Thoracic aorta (tissue), 2 donors: ENCODE measurements around the gene ZNF665. TPM values are rescaled to one million over a fixed set of nuclear protein-coding genes. Genes with fewer than 3 reads are reported as not detected.
"Not testable (repeated sequence)": the region's sequence is repeated elsewhere in the genome, so short reads cannot be mapped to it uniquely, and the experiment has no call there.

ENCODE experiments used
- ATAC-seq: fragments of 150-250 bp; one replicate; pipeline ENCODE4 v1.8.0; 2017; ENCODE audit warnings: low read depth; ENCODE audit not compliant: insufficient number of reproducible peaks, low FRiP score
- DNase-seq: peaks from one replicate; pipeline ENCODE4 v3.0.0-alpha.2; 2020; ENCODE audit warnings: low spot score
- H3K27ac ChIP-seq, 2 donors: fragments of 200-600 bp; sonication (generic); 1 replicate in 1 of 2; 2 replicates in 1 of 2; pipeline ENCODE4 v1.5.1; 2016; ENCODE audit warnings: mild to moderate bottlenecking in 2 of 2, moderate library complexity in 2 of 2
- H3K27me3 ChIP-seq: fragments of 200-600 bp; sonication (generic); replicated peaks from 2 replicates; pipeline ENCODE4 v1.6.0; 2016; ENCODE audit warnings: mild to moderate bottlenecking; ENCODE audit not compliant: insufficient read depth
- H3K36me3 ChIP-seq: fragments of 200-600 bp; sonication (generic); one replicate; pipeline ENCODE4 v1.5.1; 2016
- H3K4me1 ChIP-seq, 2 donors: fragments of 200-600 bp; sonication (generic); 1 replicate in 1 of 2; 2 replicates in 1 of 2; pipeline versions ENCODE4 v1.5.1 to v1.6.0; 2016; ENCODE audit warnings: low read depth in 2 of 2, mild to moderate bottlenecking in 1 of 2; ENCODE audit not compliant: control insufficient read depth in 1 of 2
- H3K4me3 ChIP-seq: fragments of 200-600 bp; sonication (generic); 2 replicates; pipeline ENCODE4 v1.5.1; 2016; ENCODE audit warnings: mild to moderate bottlenecking
- H3K9me3 ChIP-seq: fragments of 200-600 bp; sonication (generic); 2 replicates; pipeline ENCODE4 v1.5.1; 2016
- total RNA-seq, 2 donors: library from RNA; depleted of rRNA; stranded (reverse); fragments of >200 nt; gene quantifications; one replicate each; pipeline versions ENCODE4 v1.1.0 to v1.2.3, GENCODE V29; 2016
- TF ChIP-seq, protein P1 (sequence below): fragments of 200-600 bp; sonication (generic); IDR thresholded peaks from one replicate; pipeline ENCODE4 v1.5.1; 2019; ENCODE audit warnings: antibody characterized with exemption

Gene ZNF665
- total RNA-seq, 2 donors from 2014 or later, result 4.5 to 6.6 TPM

DNA sequence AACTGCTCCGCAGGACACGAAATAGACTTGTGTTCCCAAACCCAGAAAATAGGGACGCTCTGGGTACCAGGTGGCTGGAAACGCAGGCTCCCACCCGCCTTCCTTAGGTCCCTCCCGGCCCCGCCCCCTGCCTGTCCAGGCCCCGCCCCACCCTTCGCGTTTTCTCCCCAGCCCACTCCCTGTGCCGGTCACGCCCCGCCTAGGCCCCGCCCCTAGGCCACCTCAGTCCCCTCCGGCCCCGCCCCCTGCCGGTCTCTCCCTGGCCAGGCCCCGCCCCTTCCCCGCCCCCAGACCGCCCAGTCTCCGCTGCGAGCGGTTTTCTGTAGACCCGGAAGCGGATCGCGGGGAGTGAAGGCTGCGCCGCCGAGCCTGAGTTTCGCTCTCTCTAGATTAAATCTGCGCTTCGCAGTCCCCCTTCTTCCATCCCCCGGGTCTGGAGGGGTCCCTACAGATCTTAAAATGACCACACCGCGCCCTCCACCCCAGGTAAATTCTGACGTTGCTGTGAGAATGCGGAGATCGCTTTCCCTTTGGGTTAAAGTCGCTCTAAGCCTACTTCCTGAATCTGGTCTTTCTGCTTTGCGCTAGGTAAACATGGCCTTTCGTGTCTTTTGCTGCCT, 3.7 kb upstream of the ZNF665 start:
- H3K27me3 ChIP-seq, result no peaks in the 10 kb centered on the region
- H3K36me3 ChIP-seq, result peaks cover 3% of the 10 kb centered on the region
- ATAC-seq, result peak; percentile 81
- H3K4me3 ChIP-seq, result peak overlapping the region; percentile 100
- peaks cover 10 to 16% of the 10 kb centered on the region in 2 donors for H3K4me1 ChIP-seq
- DNase-seq, result peak; percentile 91
- peak overlapping the region; percentile 83 to 94 for H3K27ac ChIP-seq
- H3K9me3 ChIP-seq, result peaks cover 19% of the 10 kb centered on the region
- TF ChIP-seq, protein P1, sequence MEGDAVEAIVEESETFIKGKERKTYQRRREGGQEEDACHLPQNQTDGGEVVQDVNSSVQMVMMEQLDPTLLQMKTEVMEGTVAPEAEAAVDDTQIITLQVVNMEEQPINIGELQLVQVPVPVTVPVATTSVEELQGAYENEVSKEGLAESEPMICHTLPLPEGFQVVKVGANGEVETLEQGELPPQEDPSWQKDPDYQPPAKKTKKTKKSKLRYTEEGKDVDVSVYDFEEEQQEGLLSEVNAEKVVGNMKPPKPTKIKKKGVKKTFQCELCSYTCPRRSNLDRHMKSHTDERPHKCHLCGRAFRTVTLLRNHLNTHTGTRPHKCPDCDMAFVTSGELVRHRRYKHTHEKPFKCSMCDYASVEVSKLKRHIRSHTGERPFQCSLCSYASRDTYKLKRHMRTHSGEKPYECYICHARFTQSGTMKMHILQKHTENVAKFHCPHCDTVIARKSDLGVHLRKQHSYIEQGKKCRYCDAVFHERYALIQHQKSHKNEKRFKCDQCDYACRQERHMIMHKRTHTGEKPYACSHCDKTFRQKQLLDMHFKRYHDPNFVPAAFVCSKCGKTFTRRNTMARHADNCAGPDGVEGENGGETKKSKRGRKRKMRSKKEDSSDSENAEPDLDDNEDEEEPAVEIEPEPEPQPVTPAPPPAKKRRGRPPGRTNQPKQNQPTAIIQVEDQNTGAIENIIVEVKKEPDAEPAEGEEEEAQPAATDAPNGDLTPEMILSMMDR, result no peak

DNA sequence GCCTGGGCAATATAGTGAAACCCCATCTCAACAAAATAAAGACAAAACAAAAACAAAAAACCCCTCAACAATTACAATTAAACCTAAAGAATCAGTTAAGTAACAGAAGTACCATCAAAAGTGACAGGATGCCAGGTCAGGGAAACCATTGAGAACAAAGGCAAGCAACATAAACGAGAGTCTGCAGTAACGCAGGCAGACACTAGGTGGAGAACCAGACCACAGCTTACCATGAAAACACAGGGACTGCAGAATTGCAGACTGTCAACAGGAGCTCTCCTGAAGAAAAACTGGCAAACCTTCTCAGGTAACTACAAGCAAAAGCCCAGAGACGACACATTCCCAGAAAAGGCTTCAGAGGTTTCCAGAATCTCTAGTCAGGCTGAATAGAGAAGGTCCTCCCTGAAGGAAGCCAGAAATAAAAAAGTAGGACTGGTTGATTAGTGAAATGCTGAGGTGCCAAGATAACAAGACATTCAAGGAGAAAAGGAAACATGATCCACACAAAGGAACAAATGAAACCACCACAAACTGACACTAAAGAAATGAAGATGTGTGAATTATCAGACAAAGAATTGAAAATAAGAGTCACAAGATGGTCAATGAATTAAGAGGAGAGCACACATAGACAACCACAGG, 2.2 kb upstream of the ZNF665 start:
- Histone ChIP-seq H3K27ac (no peak overlapping the region), H3K36me3 (no peaks in the 10 kb centered on the region), H3K4me1 (peaks cover 10 to 16% of the 10 kb centered on the region in 2 donors), H3K27me3 (no peaks in the 10 kb centered on the region), H3K4me3 (no peak overlapping the region), H3K9me3 (peaks cover 4% of the 10 kb centered on the region)
- TF ChIP-seq, protein P1, result peak; percentile 88
- ATAC-seq, result peak; percentile 45
- DNase-seq, result peak; percentile 28

DNA sequence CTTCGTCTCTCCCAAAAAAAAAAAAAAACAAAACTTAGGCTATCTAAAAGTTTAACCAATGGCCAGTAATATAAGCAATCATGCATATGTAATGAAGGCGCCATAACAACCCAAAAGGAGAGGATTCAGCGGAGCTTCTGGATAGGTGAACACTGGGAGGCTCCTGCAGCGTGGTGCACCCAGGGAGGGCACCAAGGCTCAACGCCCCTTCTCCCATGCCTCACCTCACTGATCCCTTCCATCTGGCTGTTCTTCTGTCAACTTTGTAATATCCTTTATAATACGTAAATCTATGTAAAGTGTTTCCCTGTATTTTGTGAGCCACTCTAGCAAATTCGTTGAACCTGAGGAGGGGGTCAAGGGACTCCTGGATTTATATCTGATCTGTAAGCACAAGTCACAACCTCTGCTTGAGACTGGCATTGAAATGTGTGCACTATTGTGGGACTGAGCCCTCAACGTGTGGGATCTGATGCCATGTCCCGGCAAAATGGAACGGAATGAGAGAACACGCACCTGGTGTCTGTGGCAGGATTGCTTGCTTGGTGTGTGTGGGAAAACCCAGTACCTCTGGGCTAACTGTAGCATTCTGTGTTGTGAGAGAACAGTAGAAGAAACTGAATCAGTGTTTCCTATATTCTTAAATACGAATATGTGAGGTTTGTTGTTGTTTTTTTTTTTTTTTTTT, 521 bp upstream of the ZNF665 start:
- no peak for DNase-seq
- Histone ChIP-seq H3K4me3 (peak overlapping the region; percentile 78), H3K27ac (peak overlapping the region in 1 of 2 donors; percentile 28), H3K36me3 (no peaks in the 10 kb centered on the region), H3K4me1 (peaks cover 10 to 16% of the 10 kb centered on the region in 2 donors), H3K9me3 (no peaks in the 10 kb centered on the region), H3K27me3 (no peaks in the 10 kb centered on the region)
- TF ChIP-seq, protein P1, result no peak
- ATAC-seq, result no peak

DNA sequence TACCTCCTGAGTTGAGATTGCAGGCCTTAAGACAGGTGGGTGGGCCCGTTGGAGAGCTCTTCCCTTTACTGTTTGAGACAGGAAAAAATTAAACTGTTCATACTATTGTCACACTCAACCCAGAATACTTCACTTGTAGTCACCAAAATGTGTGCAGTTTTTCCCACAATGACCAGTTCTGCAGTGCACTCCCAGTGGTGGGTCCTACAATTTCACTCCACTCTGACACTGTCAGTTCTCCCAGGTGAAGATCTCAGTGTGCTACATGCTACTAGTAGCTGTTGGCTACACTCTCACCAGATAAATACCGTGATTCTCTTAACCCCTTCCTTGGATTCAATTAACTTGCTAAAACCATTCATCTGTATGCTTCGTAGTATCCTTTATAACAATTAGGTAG, 2.9 kb downstream of the ZNF665 start:
- TF ChIP-seq, protein P1, result no peak
- Histone ChIP-seq H3K27ac (no peak overlapping the region), H3K36me3 (no peaks in the 10 kb centered on the region), H3K4me3 (no peak overlapping the region), H3K9me3 (no peaks in the 10 kb centered on the region), H3K27me3 (no peaks in the 10 kb centered on the region), H3K4me1 (peaks cover 0 to 9% of the 10 kb centered on the region in 2 donors)
- ATAC-seq, result no peak
- no peak for DNase-seq

DNA sequence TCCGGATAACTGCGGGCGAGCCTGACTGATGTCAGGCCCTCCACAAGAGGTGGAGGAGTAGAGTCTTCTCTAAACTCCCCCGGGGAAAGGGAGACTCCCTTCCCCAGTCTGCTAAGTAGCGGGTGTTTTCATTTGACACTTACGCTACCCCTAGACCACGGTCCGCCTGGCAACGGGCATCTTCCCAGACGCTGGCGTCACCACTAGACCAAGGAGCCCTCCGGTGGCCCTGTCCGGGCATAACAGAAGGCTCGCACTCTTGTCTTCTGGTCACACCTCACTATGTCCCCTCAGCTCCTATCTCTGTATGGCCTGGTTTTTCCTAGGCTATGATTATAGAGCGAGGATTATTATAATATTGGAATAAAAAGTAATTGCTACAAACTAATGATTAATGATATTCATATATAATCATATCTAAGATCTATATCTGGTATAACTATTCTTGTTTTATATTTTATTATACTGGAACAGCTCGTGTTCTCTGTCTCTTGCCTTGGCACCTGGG, 3.4 kb downstream of the ZNF665 start:
- not testable (repeated sequence) for ATAC-seq

DNA sequence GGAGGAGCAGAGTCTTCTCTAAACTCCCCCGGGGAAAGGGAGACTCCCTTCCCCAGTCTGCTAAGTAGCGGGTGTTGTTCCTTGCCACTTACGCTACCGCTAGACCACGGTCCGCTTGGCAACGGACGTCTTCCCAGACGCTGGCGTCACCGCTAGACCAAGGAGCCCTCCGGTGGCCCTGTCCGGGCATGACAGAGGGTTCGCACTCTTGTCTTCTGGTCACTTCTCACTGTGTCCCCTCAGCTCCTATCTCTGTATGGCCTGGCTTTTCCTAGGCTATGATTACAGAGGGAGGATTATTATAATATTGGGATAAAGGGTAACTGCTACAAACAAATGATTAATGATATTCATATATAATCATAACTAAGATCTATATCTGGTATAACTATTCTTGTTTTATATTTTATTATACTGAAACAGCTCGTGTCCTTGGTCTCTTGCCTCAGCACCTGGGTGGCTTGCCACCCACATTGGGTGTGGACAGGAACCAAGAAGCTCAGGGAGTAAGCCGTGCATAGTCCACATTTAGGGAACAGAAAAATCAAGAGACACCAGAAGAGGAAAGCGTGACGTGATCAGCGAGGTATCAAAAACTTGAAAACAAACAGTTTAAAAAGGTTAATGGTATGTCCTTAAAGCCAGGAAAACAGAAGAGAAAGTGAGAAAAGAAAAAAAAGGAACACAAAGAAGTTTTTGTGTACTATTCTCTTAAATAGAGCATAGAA, 7.8 kb downstream of the ZNF665 start:
- ATAC-seq, DNase-seq, H3K9me3 ChIP-seq, H3K4me1 ChIP-seq, H3K36me3 ChIP-seq, H3K27me3 ChIP-seq, H3K4me3 ChIP-seq, H3K27ac ChIP-seq: not testable (repeated sequence)

More for the DNA sequence above, 3.4 kb downstream of the ZNF665 start:
- H3K27me3 ChIP-seq, H3K36me3 ChIP-seq, H3K4me1 ChIP-seq, H3K4me3 ChIP-seq, DNase-seq, H3K9me3 ChIP-seq, H3K27ac ChIP-seq: not testable (repeated sequence)
